SHP77 (cell line): ENCODE measurements around the gene MAST4.
A peak's percentile ranks its signal among the peaks of the same experiment; 100 is the strongest.

ENCODE experiments used
- DNase-seq, 2 experiments: peaks; one replicate each; lab custom pipeline; 2025; lab: John Stamatoyannopoulos, UW

The MAST4 gene

DNA sequence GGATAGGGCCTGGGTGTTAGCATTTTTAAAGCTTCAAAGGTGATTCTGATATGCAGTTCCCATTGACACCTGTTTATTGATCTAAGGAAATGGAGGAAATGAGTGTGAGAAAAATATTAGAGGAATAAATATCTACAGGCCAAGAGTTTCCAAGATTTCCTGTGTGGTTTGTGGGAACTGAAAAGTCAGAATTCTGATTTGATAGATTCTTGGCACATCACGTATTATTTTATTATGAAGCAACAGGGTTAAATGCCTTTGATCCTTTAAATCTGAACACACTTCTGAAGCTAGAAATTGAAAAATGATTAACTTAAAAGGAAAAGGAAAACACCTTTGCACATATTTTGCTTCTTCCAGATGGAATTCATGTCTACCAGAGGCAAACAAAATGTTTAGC lies 486.7 kb downstream of the MAST4 start:
- DNase-seq: no peak

DNA sequence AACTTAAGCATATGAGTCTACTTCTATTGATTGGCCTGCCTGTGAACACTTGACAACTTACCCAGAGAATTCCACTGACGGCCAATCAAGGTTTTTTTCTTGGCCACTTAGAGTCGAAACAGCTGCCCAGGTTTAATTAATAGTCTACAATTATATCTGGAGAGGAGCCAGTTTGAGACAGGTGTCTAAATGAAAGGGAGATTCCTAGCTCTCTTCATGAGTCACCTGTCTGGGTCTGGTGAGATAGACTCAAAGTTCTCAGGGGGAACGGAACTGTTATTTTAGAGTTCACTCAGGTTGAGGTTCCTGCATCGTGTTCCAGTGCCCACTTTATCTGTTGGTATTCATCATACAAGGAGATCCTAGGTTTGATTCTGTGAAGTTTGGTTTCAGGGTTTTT lies 489.4 kb downstream of the MAST4 start:
- peak; percentile 10 to 28 for DNase-seq

DNA sequence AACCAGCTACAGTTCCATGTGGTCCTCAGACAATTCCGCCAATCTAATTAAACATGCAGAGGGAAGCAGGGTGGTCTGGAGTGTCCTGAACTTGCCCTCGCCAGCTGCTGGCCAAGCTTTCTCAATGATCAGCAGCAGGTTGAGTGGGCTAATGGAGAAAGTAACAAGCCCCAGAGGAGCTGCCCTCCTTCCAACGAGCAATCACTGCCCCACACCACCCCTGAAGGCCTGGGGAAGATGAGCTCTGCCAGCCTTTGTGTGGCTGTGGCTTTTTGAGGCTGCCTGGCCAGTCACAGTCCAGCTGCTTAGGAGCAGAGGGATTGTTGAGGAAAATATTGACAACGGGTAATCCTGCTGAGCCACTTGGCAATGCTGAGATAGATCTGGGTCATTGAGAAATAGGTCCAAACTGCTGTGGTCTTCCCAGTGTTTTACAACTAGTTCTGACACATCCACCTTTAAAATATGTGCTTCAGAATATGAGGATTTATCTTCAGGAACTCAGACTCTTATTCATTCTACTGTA lies 493.1 kb downstream of the MAST4 start:
- no peak for DNase-seq

DNA sequence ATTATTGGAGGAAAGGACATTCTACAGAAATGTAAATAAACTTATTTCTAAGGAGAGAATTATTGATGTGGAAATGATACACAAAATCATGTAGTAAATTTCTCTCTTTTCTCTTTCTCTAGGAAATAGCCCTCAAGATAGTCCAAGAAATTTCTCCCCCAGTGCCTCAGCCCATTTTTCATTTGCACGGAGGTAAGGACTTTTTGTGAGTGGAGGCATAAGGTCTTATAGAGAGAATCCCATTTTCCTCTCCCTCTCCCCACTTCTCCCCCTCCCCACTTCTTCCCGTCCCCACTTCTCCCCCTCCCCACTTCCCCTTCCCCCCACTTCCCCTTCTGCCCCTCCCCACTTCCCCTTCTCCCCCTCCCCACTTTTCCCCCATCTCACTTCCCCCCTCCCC lies 493.8 kb downstream of the MAST4 start:
- no peak for DNase-seq

DNA sequence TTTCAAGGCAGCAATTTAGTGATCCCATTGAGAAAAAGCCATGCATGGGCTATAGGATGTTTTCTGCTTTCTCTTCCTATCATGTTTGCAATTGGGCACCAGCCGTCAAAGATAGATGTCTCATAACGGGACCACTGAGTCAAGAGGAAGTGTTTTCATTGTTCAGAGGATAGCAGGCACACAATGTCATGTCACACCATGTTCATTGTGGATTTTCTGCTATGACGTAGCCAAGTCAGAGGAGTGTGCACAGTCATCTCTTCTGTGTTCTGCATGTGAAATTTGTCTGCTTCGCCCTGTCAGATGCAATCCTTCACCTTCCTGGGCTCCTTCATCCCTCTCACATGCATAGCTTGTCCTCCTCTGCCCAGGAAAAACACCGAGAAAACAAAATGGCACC lies 494.4 kb downstream of the MAST4 start:
- no peak for DNase-seq

DNA sequence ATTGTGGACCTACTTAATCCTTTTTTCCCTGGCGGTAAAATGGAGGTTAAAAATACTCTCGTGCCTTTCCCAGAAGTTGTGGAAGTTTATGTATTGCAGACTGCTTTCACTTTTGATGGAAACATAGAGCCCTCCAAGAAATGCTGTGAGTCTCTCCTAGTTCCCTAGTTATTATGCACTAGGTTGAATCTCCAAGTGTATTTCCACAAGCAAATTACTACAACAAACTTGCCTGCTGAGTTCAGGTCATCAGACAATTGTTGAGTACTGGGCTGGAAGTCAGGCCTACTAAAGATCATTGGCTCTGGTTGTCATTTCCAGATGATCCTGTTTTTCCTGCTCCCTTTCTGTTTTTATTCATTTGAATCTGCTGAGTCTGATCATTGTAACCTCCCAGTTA lies 496.3 kb downstream of the MAST4 start:
- DNase-seq: no peak

DNA sequence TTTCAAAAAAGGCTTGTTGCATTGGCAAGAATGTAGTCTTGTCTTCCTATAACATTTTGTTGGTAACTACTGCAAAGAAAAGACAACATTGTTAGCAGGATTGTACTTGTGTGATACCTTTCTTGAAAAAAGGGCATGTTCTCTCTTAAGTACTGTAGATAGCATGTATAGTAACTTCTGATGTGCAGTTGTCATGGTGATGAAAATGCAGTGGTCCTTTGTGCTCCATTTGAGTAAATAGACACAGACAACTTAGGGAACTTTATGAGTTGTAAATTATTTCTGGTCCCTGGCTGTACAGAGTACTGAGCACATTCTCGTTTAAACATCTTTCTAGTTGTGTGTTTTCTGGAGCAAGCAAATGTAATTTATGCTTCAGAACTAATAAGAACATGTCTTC lies 497.1 kb downstream of the MAST4 start:
- no peak for DNase-seq

DNA sequence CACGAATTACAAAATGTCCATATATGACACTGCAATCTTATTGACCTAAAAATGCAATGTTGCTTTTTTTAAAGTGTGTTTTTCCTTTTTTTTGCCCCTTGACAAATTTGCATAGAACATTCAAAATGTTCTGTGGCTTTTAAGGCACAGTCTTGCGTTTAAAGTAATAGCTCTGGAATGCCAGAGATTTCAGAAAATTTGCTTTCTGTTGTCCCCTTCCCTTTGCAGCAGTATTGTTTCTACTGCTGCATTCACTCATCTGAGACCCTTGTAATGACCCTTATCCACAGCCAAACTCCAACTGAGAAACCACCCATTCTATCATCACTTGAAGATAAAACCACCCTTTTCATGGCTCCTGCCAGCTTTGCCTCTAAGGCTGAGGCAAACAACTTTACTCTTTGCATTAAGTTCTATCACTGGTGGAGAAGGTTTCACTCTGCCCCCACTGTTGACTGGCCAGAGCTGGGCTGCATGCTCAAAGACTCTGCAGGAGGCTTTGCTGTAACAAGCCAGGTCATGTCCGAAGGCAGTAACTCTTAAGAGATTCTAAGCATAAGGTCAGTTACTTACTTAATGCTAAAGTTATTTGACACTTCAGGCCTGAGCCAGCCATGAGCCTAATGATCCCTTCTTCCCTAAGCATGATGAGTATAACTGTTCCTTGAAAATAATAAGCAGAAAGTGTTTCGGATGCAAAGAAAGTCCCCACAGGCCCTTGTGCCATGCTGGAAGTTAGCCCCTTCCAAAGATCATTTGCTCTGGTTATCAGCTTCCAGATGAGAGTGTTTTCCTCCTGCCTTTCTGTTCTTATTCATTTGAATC lies 498.5 kb downstream of the MAST4 start:
- DNase-seq: no peak

DNA sequence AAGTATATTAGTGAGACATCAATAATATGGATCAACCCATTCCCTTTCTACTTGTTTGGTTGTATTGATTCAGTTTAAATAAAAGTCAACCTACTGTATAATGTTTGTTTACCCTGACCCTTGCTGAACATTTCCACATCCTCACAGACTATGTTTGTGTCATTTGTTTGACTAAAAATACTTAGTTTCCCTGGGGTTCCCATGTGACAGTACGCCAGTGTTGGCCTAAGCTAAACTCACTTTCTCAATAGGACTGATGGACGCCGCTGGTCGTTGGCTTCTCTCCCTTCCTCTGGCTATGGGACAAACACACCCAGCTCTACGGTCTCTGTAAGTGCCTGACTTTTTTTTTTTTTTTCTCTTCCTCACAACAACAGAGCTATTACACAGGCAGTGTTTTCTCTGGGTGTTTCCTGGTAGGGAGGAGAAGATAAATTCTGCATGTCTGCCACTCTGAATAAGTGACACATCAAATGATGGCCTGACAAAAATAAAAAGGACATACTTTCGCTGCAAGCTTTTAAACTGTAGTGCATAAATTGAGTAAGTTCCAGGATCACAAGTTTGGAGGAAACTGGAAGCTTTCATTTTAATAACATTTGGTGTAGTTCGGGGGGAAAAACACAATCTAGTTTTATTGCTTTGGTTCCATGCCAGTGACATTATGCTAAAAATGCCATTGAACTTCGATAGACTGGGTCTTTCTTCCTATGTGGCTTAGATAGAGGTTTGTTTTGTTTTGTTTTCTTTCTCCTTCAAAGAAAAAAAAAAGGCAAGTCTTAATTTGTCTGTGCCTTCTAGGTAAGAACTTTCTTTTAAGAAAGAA lies 499.4 kb downstream of the MAST4 start:
- no peak for DNase-seq

DNA sequence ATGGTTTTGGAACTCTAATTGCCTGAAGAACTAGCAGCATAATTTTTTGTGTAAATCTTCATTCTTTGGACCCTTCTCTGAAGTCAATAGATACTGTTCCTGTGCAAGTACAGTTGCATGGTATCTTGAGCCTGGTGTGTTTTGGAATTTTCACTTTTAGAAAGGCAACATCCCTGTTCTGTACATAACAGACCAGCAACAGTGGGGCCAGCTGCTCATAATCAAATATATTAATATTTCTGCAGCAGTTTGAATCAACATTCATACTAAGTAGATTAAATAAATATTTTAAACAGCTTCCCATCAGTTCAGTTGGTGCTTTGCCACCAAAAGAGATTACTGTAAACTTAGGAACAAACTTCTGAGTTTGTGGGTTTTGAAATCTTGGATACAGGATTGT lies 502.5 kb downstream of the MAST4 start:
- DNase-seq: no peak

DNA sequence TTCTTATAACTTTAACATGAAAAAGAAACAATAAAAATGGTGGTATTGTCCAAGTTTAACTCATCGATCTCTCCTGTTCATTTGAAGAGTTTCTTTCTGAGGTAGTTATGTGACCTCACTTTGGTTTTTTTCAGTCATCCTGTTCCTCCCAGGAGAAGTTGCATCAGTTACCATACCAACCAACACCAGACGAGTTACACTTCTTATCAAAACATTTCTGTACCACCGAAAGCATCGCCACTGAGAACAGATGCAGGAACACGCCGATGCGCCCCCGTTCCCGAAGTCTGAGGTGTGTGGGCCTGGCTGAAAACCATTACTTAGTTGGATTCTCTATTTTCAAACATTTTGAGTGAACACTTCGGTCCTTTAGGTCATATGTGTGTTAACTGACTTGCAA lies 504.1 kb downstream of the MAST4 start:
- no peak for DNase-seq

DNA sequence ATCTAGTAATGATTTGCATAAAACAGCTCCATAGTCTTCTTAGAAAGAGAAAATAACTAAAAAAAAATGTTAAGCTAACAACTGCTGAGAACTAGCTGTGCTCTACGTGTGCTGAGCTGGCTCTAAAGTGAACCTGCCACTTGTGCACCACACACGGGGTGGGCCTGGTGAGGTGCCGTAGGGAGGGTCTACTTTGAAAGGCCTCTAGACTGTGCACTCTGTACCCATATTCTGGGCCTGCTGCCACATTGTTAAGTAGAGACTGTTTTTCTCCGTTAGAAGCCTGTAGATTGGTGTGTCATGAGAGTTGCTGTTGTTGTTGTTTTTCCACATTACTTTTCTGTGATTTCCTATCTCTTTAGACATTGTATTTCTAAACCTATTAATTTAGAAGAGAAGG lies 506.5 kb downstream of the MAST4 start:
- DNase-seq: no peak

DNA sequence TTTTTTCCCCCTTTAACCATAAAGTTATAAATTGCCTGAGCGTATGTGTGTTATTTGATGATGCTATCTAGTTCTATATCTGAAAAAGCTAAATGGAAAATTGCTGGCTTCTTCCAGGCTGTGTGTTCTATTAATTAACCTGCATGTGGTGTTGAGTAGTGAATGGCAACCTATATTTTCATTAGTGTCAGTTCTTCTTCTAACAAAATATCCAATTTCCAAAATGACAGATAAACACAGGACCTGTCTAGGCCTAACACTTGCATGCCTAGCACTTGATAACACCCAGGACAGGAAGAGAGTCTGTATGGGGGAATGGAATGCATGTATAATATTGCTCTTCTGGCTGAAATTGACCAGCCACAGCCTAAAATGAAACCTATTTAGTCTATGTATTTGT lies 508.7 kb downstream of the MAST4 start:
- DNase-seq: no peak

DNA sequence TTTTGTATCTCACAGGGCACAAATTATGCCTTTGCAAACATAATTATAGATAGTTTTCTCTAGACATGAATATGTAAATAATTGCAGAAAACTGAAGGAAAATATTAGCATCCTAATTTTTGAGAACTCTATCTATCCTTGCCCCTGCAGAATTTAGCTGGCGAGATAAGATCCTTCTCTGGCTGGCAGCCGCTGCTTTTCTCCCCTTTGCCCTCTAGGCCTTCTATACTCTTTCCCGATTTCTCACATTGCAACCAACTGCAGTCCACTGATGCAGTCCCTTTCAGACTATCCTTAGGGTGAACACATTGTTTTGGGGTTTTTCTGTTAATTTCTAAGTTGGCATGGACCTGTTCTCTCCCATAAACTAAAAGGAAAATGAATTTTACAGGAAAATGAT lies 509.1 kb downstream of the MAST4 start:
- no peak for DNase-seq

DNA sequence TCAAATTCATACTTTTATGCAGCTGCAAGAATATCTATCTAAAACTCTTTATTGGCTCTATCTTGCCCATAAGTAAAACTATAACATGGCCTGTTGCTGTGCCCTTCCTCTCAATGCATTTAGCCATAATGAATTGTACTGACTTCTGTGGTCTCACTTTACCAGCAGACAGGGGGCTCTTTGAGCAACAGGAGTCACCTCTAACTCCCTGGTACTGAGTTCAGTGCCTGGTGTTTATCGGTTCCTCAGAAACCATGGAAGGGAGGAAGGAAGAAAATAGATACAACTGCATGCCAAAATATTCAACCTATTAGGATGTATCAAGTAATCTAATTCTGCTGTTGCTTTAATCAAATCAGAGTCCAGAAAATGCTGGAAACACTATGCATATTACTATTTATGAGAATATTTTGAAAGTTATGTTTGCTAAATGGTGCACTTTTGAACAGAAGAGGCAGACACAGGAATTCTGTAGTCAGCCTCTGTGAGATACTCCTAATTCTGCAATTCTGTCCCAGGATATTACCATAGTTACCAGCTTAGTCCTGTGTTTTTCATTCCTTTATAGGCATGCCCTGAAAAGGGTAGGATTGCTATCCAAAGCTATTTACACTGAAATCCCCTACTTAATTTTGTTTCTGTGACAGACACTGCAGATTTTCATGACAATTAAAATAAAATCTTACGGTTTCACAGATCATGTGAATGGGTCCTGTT lies 510.6 kb downstream of the MAST4 start:
- DNase-seq: no peak

DNA sequence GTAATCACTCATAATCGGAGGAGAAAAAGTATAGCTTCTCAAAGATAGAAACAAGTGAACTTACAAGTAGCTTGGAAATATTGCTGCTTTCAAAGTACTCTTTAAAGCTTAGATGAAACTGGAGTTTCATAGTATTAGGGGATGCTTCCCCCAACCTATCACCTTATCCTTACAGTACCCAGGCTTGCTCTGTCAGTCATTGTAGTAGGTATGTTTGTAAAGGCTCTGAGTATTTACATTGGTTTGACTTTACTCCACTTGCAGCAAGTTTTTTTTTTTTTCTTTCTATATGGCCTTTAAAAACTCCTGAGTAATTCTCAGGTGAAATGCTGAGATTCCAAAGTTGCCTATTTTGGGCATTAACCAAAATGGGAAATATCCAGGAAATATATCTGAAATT lies 515.6 kb downstream of the MAST4 start:
- DNase-seq: no peak

DNA sequence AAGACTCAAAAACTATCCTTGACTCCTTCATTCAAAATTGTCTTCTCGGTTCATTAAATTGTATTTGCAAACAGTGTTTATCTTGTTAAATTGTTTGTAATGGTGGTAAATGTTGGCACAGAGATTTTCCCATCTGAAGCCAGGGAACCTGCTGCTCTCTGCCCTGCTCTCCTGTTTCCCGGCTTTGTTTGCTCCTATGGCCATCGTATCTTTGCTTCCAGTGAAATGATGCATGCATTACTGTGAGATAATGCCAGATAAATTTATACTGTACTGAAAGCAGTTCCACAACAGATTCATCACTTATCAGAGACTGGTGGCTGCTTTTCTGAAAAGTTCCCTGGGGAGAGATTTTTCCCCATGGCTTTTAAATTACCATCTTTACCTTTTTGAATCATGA lies 519.1 kb downstream of the MAST4 start:
- DNase-seq: no peak

DNA sequence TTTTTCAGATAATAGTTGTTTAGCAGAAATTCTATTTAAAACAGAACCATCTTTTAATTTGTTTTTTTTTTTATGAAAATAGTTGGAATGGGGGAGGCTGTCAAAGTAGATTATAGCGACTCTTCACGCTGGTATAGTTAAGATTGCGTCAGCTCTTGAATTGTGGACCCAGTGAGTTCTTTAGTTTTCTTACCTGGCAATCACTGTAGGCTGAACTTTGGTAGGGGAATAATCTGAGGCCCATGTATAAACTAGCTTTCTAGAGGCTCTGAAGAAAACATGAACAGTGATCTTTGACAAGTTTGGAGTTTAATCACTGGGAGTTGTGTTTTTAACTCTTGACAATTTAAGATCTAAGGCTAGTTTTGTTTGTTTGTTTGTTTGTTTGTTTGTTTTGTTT lies 519.6 kb downstream of the MAST4 start:
- DNase-seq: no peak

DNA sequence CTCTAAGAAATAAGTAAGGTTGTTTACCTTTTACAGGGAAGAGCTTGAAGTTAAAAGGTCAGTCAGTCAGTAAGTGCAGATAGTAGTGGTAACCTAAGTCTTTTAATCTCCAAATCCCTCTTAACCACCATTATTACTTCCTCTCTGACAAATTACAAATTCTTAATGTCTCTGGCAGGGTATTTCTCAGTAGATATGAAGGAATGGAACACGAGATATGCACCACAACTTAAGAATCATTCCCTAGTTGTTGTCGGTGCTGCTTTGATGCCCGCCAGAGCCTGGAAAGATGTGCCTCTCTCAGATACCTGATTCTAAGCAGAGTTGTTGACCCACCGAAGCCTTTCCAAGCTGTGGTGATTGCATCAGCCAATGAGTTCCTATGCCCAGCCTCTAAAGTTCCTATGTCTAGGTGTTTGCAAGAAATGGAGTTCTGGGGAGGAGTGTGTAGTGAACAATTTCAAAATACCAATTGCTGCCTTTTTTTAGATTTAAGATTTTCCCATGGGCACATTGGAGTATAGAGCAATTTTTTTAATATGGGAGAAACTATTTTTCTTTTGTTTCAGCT lies 521.9 kb downstream of the MAST4 start:
- no peak for DNase-seq

DNA sequence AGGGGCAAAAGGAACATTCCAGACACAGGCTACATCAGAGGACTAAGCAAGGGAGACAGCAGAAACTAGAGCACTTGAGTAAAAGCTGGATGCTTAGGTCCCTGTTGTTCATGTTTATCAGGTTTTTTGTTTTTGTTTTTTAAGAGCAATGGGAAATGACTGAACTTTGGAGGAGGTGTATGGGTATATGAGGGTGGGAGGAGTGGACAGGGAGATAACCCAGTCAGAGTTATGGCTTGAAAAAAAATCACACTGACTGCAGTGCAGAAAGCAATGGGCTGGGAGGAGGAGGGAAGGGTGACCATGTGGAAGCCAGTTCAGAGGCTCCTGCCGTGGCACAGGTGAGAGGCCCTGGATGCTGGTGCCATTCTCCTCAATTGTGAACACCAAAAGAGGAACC lies 522.8 kb downstream of the MAST4 start:
- no peak for DNase-seq

DNA sequence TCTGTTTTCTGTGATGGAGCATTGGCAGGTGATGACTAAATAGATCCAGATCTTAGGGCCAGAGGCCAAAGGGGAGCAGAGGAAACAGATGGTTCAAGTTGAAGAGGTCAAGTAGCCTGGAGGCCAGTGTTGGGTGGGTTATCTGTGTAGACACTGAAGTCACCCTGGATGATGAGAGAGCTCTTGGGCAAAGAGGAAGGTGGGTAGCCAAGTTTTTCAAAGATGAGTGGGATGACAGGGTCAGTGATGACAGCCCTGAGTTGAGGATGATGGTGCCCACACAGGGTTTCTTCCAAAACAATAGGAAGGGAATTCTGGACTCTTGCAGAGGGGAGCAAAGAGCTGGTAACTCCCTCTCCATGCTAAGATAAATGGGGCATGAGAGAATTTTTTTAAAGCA lies 523.8 kb downstream of the MAST4 start:
- no peak for DNase-seq

DNA sequence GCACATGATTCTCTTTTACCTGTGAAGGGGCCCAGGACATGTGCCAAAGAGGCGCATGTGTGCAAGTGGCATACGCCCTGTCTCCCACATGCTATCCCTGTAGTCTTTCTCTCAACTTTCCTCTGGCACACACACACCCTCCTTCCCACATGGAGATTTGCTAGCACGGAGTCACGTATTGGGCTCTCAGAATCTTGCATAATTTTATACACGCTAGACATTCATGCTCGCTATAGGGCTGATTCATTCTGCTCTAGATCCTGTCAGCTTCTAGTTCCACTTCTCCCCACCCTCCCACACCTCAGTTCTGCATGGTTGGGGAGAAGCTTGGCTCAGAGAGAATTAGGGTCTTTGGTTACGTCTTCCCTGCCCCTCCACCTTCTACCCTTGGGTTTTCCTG lies 527.6 kb downstream of the MAST4 start:
- DNase-seq: no peak
